ENCODE measurements around the gene DENND1A. TPM values are rescaled to one million over a fixed set of nuclear protein-coding genes. Genes with fewer than 3 reads are reported as not detected.

DENND1A gene
- total and polyA plus RNA-seq, 2 experiments from 2014 or later: 13.1 to 28.7 TPM

DNA sequence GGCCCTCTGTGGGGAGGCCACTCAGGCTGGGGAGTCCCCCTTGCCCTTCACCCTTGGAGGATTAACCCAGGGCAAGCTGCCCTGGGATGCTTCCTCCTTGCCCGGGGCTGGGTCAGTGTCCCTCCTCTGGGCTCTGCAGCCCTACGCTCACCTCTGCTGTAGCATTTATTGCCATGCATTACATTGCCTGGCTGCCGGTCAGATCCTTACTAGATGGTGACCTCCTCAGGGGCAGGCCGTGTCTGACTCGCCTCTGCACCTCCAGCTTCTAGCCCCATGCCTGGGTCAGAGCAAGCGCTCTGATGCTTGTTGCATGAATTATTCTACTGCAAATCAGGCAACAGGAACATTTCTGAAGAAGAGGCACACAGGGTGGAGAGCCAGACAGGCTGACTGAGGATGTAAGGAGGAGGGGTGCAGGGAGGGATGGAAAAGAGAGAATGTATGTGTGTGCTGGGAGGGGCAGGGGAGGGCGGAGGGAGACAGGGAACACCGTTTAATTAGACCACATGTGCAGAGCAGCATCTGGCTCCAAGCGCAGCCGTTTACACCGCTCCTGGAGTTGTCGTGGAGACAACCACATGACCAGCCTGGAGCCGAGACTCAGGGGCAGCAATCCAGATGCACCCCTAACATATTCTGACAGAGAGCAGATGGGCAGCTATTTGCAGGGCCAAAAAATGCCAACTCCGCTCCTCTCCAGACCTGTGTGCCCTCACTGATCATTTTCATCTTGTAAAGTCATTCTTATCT is 456.9 kb downstream of the DENND1A start:
- Histone ChIP-seq H4K20me1 (replicated peaks; ENCODE audit: insufficient read depth) (no peaks in the 10 kb centered on the region; the same call in 1 of the 2 replicates), H2AFZ (no peak overlapping the region), H3K4me2 (no peak overlapping the region), H3K9me2 (ENCODE audit: insufficient read depth) (no peaks in the 10 kb centered on the region), H3F3A (replicated peaks; ENCODE audit: low read depth) (no peaks in the 10 kb centered on the region), H3K79me2 (replicated peaks; ENCODE audit: insufficient read depth) (no peaks in the 10 kb centered on the region), H3K36me3 (ENCODE audit: insufficient read depth) (no peaks in the 10 kb centered on the region), H3K4me1 (ENCODE audit: insufficient read depth) (no peaks in the 10 kb centered on the region), H3K27ac (ENCODE audit: low read depth) (no peak overlapping the region), H3K4me3 (no peak overlapping the region), H3K27me3 (ENCODE audit: insufficient read depth) (no peaks in the 10 kb centered on the region)
- no peak for DNase-seq (ENCODE audit: low spot score)
- peaks cover 19% of the 10 kb centered on the region for H3K4me1 Mint-ChIP-seq
- ATAC-seq: peak; percentile 14; the same call in 2 of the 3 replicates
- H3K9me3 Mint-ChIP-seq: no peaks in the 10 kb centered on the region
- H3K27me3 Mint-ChIP-seq (ENCODE audit: insufficient read depth, low read depth, poor library complexity): peaks cover 4% of the 10 kb centered on the region
- no peak overlapping the region for H3K4me3 Mint-ChIP-seq
- H3K36me3 Mint-ChIP-seq (ENCODE audit: low read depth): no peaks in the 10 kb centered on the region
- H3K27ac Mint-ChIP-seq: peak overlapping the region; percentile 39; the same call in 1 of the 2 replicates
- TF ChIP-seq, protein P1, sequence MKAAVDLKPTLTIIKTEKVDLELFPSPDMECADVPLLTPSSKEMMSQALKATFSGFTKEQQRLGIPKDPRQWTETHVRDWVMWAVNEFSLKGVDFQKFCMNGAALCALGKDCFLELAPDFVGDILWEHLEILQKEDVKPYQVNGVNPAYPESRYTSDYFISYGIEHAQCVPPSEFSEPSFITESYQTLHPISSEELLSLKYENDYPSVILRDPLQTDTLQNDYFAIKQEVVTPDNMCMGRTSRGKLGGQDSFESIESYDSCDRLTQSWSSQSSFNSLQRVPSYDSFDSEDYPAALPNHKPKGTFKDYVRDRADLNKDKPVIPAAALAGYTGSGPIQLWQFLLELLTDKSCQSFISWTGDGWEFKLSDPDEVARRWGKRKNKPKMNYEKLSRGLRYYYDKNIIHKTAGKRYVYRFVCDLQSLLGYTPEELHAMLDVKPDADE (IDR thresholded peaks at IDR 0.05): no peak
- TF ChIP-seq, protein P2, sequence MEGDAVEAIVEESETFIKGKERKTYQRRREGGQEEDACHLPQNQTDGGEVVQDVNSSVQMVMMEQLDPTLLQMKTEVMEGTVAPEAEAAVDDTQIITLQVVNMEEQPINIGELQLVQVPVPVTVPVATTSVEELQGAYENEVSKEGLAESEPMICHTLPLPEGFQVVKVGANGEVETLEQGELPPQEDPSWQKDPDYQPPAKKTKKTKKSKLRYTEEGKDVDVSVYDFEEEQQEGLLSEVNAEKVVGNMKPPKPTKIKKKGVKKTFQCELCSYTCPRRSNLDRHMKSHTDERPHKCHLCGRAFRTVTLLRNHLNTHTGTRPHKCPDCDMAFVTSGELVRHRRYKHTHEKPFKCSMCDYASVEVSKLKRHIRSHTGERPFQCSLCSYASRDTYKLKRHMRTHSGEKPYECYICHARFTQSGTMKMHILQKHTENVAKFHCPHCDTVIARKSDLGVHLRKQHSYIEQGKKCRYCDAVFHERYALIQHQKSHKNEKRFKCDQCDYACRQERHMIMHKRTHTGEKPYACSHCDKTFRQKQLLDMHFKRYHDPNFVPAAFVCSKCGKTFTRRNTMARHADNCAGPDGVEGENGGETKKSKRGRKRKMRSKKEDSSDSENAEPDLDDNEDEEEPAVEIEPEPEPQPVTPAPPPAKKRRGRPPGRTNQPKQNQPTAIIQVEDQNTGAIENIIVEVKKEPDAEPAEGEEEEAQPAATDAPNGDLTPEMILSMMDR (conservative IDR thresholded peaks at IDR 0.05; ENCODE audit: low read depth in 2 of 2): no peak
- TF ChIP-seq STAT1 (IDR thresholded peaks at IDR 0.05; ENCODE audit: unreplicated experiment) (no peak), ZNF331 (CRISPR knock-in tag; IDR thresholded peaks at IDR 0.05; ENCODE audit: low read depth) (no peak), NANOG (IDR thresholded peaks at IDR 0.05; ENCODE audit: borderline replicate concordance) (no peak), EZH2phosphoT487 (IDR thresholded peaks at IDR 0.05; ENCODE audit: unreplicated experiment) (no peak), JUNB (IDR thresholded peaks at IDR 0.05; ENCODE audit: unreplicated experiment) (no peak), EZH2 (IDR thresholded peaks at IDR 0.05; ENCODE audit: low read depth, unreplicated experiment) (no peak), ZNF114 (CRISPR knock-in tag; IDR thresholded peaks at IDR 0.05) (no peak), POLR2AphosphoS5 (IDR thresholded peaks at IDR 0.05; ENCODE audit: low read depth) (no peak), CREB1 (CRISPR knock-in tag; IDR thresholded peaks at IDR 0.05; ENCODE audit: low read depth) (no peak)
- TF ChIP-seq, protein P3, sequence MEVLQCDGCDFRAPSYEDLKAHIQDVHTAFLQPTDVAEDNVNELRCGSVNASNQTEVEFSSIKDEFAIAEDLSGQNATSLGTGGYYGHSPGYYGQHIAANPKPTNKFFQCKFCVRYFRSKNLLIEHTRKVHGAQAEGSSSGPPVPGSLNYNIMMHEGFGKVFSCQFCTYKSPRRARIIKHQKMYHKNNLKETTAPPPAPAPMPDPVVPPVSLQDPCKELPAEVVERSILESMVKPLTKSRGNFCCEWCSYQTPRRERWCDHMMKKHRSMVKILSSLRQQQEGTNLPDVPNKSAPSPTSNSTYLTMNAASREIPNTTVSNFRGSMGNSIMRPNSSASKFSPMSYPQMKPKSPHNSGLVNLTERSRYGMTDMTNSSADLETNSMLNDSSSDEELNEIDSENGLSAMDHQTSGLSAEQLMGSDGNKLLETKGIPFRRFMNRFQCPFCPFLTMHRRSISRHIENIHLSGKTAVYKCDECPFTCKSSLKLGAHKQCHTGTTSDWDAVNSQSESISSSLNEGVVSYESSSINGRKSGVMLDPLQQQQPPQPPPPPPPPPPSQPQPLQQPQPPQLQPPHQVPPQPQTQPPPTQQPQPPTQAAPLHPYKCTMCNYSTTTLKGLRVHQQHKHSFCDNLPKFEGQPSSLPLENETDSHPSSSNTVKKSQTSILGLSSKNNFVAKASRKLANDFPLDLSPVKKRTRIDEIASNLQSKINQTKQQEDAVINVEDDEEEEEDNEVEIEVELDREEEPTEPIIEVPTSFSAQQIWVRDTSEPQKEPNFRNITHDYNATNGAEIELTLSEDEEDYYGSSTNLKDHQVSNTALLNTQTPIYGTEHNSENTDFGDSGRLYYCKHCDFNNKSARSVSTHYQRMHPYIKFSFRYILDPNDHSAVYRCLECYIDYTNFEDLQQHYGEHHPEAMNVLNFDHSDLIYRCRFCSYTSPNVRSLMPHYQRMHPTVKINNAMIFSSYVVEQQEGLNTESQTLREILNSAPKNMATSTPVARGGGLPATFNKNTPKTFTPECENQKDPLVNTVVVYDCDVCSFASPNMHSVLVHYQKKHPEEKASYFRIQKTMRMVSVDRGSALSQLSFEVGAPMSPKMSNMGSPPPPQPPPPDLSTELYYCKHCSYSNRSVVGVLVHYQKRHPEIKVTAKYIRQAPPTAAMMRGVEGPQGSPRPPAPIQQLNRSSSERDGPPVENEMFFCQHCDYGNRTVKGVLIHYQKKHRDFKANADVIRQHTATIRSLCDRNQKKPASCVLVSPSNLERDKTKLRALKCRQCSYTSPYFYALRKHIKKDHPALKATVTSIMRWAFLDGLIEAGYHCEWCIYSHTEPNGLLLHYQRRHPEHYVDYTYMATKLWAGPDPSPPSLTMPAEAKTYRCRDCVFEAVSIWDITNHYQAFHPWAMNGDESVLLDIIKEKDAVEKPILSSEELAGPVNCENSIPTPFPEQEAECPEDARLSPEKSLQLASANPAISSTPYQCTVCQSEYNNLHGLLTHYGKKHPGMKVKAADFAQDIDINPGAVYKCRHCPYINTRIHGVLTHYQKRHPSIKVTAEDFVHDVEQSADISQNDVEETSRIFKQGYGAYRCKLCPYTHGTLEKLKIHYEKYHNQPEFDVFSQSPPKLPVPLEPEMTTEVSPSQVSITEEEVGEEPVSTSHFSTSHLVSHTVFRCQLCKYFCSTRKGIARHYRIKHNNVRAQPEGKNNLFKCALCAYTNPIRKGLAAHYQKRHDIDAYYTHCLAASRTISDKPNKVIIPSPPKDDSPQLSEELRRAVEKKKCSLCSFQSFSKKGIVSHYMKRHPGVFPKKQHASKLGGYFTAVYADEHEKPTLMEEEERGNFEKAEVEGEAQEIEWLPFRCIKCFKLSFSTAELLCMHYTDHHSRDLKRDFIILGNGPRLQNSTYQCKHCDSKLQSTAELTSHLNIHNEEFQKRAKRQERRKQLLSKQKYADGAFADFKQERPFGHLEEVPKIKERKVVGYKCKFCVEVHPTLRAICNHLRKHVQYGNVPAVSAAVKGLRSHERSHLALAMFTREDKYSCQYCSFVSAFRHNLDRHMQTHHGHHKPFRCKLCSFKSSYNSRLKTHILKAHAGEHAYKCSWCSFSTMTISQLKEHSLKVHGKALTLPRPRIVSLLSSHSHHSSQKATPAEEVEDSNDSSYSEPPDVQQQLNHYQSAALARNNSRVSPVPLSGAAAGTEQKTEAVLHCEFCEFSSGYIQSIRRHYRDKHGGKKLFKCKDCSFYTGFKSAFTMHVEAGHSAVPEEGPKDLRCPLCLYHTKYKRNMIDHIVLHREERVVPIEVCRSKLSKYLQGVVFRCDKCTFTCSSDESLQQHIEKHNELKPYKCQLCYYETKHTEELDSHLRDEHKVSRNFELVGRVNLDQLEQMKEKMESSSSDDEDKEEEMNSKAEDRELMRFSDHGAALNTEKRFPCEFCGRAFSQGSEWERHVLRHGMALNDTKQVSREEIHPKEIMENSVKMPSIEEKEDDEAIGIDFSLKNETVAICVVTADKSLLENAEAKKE (CRISPR knock-in tag; IDR thresholded peaks at IDR 0.05): no peak
- TF ChIP-seq, protein P4, sequence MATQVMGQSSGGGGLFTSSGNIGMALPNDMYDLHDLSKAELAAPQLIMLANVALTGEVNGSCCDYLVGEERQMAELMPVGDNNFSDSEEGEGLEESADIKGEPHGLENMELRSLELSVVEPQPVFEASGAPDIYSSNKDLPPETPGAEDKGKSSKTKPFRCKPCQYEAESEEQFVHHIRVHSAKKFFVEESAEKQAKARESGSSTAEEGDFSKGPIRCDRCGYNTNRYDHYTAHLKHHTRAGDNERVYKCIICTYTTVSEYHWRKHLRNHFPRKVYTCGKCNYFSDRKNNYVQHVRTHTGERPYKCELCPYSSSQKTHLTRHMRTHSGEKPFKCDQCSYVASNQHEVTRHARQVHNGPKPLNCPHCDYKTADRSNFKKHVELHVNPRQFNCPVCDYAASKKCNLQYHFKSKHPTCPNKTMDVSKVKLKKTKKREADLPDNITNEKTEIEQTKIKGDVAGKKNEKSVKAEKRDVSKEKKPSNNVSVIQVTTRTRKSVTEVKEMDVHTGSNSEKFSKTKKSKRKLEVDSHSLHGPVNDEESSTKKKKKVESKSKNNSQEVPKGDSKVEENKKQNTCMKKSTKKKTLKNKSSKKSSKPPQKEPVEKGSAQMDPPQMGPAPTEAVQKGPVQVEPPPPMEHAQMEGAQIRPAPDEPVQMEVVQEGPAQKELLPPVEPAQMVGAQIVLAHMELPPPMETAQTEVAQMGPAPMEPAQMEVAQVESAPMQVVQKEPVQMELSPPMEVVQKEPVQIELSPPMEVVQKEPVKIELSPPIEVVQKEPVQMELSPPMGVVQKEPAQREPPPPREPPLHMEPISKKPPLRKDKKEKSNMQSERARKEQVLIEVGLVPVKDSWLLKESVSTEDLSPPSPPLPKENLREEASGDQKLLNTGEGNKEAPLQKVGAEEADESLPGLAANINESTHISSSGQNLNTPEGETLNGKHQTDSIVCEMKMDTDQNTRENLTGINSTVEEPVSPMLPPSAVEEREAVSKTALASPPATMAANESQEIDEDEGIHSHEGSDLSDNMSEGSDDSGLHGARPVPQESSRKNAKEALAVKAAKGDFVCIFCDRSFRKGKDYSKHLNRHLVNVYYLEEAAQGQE (IDR thresholded peaks at IDR 0.05; ENCODE audit: unreplicated experiment): no peak
